Measurements from ENCODE around the gene DCC. TPM values are rescaled to one million over a fixed set of nuclear protein-coding genes. Genes with fewer than 3 reads are reported as not detected.

The DCC gene
- total and polyA plus RNA-seq, 2 experiments from 2014 or later: 0.53 to 0.73 TPM

- TF ChIP-seq ZNF462 (CRISPR knock-in tag; IDR thresholded peaks at IDR 0.05) (no peak), POLR2AphosphoS5 (IDR thresholded peaks at IDR 0.05; ENCODE audit: low read depth) (no peak), EZH2 (IDR thresholded peaks at IDR 0.05; ENCODE audit: low read depth, unreplicated experiment) (no peak), CTCF (conservative IDR thresholded peaks at IDR 0.05; ENCODE audit: low read depth in 2 of 2) (no peak)
Measured at GRCh38 chr18:52426041-52426440, 86.0 kb downstream of the DCC start (continued).

GRCh38 chr18:52426462-52426861, 86.5 kb downstream of the DCC start:
- no peak overlapping the region for H3K27ac Mint-ChIP-seq
- Histone ChIP-seq H3K27ac (ENCODE audit: low read depth) (no peak overlapping the region), H3K4me1 (ENCODE audit: insufficient read depth) (no peaks in the 10 kb centered on the region), H3K36me3 (ENCODE audit: insufficient read depth) (no peaks in the 10 kb centered on the region), H4K20me1 (replicated peaks; ENCODE audit: insufficient read depth) (no peaks in the 10 kb centered on the region), H3F3A (replicated peaks; ENCODE audit: low read depth) (no peaks in the 10 kb centered on the region), H2AFZ (no peak overlapping the region), H3K27me3 (ENCODE audit: insufficient read depth) (no peaks in the 10 kb centered on the region), H3K79me2 (replicated peaks; ENCODE audit: insufficient read depth) (no peaks in the 10 kb centered on the region), H3K4me2 (no peak overlapping the region), H3K9me2 (ENCODE audit: insufficient read depth) (no peaks in the 10 kb centered on the region), H3K4me3 (no peak overlapping the region)
- ATAC-seq: no peak
- H3K4me3 Mint-ChIP-seq: no peak overlapping the region
- H3K4me1 Mint-ChIP-seq: no peaks in the 10 kb centered on the region
- no peaks in the 10 kb centered on the region for H3K36me3 Mint-ChIP-seq (ENCODE audit: low read depth)
- no peak for DNase-seq (ENCODE audit: low spot score)
- H3K9me3 Mint-ChIP-seq: no peaks in the 10 kb centered on the region
- peaks cover 4% of the 10 kb centered on the region for H3K27me3 Mint-ChIP-seq (ENCODE audit: insufficient read depth, low read depth, poor library complexity)
- TF ChIP-seq CREB1 (CRISPR knock-in tag; IDR thresholded peaks at IDR 0.05; ENCODE audit: low read depth): no peak
- TF ChIP-seq CTCF (conservative IDR thresholded peaks at IDR 0.05; ENCODE audit: low read depth in 2 of 2): no peak
- TF ChIP-seq REST (IDR thresholded peaks at IDR 0.05; ENCODE audit: unreplicated experiment): no peak
- TF ChIP-seq EZH2phosphoT487 (IDR thresholded peaks at IDR 0.05; ENCODE audit: unreplicated experiment): no peak

Measured in GM23338 (cell line).